Stimulated activated CD4-positive, alpha-beta T cell treated with anti-CD3 and anti-CD28 coated beads, Interleukin-12 subunit alpha, Interleukin-12 subunit beta, amount 100 ng/mL, for 4 hours (primary cell): Measurements from ENCODE around the gene MALAT1.
A peak's percentile ranks its signal among the peaks of the same experiment; 100 is the strongest.
"Not testable (repeated sequence)": the region's sequence is repeated elsewhere in the genome, so short reads cannot be mapped to it uniquely, and the experiment has no call there.

Experiments used
- DNase-seq: peaks from one replicate; pipeline ENCODE4 v3.0.0-alpha.2; 2020

MALAT1 gene

GRCh38 chr11:65499713-65500386, 1.0 kb downstream of the MALAT1 start:
- DNase-seq, result no peak

GRCh38 chr11:65500387-65501185, 1.7 kb downstream of the MALAT1 start:
- DNase-seq, result peak; percentile 46

- DNase-seq, result no peak
These were observed 2.3 kb downstream of the MALAT1 start for GRCh38 chr11:65501186-65501471.

- DNase-seq, result no peak
These were observed 2.8 kb downstream of the MALAT1 start for GRCh38 chr11:65501472-65502273.

- DNase-seq, result no peak
These were observed 3.4 kb downstream of the MALAT1 start for GRCh38 chr11:65502274-65502554.

- DNase-seq, result no peak
These were observed 3.9 kb downstream of the MALAT1 start for GRCh38 chr11:65502555-65503367.

- no peak for DNase-seq
These were observed 4.6 kb downstream of the MALAT1 start for GRCh38 chr11:65503368-65503948.

- no peak for DNase-seq
These were observed 5.3 kb downstream of the MALAT1 start for GRCh38 chr11:65503949-65504673.

GRCh38 chr11:65504674-65505465, 6.0 kb downstream of the MALAT1 start:
- DNase-seq, result no peak

GRCh38 chr11:65505466-65506289, 6.8 kb downstream of the MALAT1 start:
- no peak for DNase-seq

- no peak for DNase-seq
These were observed 7.5 kb downstream of the MALAT1 start for GRCh38 chr11:65506290-65506771.

GRCh38 chr11:65506772-65507505, 8.1 kb downstream of the MALAT1 start:
- no peak for DNase-seq

- not testable (repeated sequence) for DNase-seq
These were observed 13.5 kb downstream of the MALAT1 start for GRCh38 chr11:65512311-65512710.

- no peak for DNase-seq
These were observed 17.5 kb downstream of the MALAT1 start for GRCh38 chr11:65516135-65516968.

GRCh38 chr11:65518941-65519549, 20.2 kb downstream of the MALAT1 start:
- DNase-seq, result not testable (repeated sequence)

GRCh38 chr11:65521777-65522521, 23.1 kb downstream of the MALAT1 start:
- DNase-seq, result not testable (repeated sequence)
